ENCODE data around the gene KRT8. TPM values are rescaled to one million over a fixed set of nuclear protein-coding genes. Genes with fewer than 3 reads are reported as not detected.
A peak's percentile ranks its signal among the peaks of the same experiment; 100 is the strongest.

KRT8 gene
- total RNA-seq, 1 experiment from 2014 or later: 179 TPM

GRCh38 chr12:52895726-52896189 is 9.1 kb downstream of the KRT8 start:
- no peak for TF ChIP-seq CTCF (IDR thresholded peaks at IDR 0.05; ENCODE audit: unreplicated experiment)
- BruUV-seq (replicated peaks): no TSS peak
- H3K27me3 Mint-ChIP-seq (ENCODE audit: insufficient read depth, unreplicated experiment): no peaks in the 10 kb centered on the region
- no peak overlapping the region for H3K4me3 Mint-ChIP-seq (ENCODE audit: unreplicated experiment)
- no peaks in the 10 kb centered on the region for H3K9me3 Mint-ChIP-seq (ENCODE audit: unreplicated experiment)
- POLR2A ChIA-PET: interaction anchor here (1.2 kb wide), 1 partner anchor 9 kb away, joined by 5 read pairs; the partner anchor contains the start of gene KRT8
- H3K36me3 Mint-ChIP-seq (ENCODE audit: insufficient read depth, unreplicated experiment): peaks cover 41% of the 10 kb centered on the region
- H3K27ac Mint-ChIP-seq (ENCODE audit: low read depth, unreplicated experiment): peak overlapping the region; percentile 35
- CTCF ChIA-PET: interaction anchor here (0.6 to 24.3 kb wide), 10 partner anchors 10 to 520 kb away, joined by 3 to 747 read pairs (median 4); partner anchors contain the start of gene KRT8
- DNase-seq (ENCODE audit: unreplicated experiment): no peak
- H3K4me1 Mint-ChIP-seq (ENCODE audit: insufficient read depth, unreplicated experiment): peaks cover 12% of the 10 kb centered on the region
- intact Hi-C loops (cut with micrococcal nuclease): no loop called here

GRCh38 chr12:52892974-52893373 is 11.9 kb downstream of the KRT8 start:
- Mint-ChIP-seq H3K27ac (ENCODE audit: low read depth, unreplicated experiment) (no peak overlapping the region), H3K9me3 (ENCODE audit: unreplicated experiment) (no peaks in the 10 kb centered on the region), H3K27me3 (ENCODE audit: insufficient read depth, unreplicated experiment) (no peaks in the 10 kb centered on the region), H3K4me1 (ENCODE audit: insufficient read depth, unreplicated experiment) (peaks cover 12% of the 10 kb centered on the region), H3K4me3 (ENCODE audit: unreplicated experiment) (no peak overlapping the region), H3K36me3 (ENCODE audit: insufficient read depth, unreplicated experiment) (peaks cover 14% of the 10 kb centered on the region)
- intact Hi-C loops (cut with micrococcal nuclease): no loop called here
- no TSS peak for BruUV-seq (replicated peaks)
- no peak for DNase-seq (ENCODE audit: unreplicated experiment)
- no peak for TF ChIP-seq CTCF (IDR thresholded peaks at IDR 0.05; ENCODE audit: unreplicated experiment)
- POLR2A ChIA-PET: no interaction called here
- CTCF ChIA-PET: interaction anchor here (0.6 to 24.3 kb wide), 9 partner anchors 8 to 617 kb away, joined by 3 to 747 read pairs (median 4); partner anchors contain the start of gene KRT8

- Mint-ChIP-seq H3K4me3 (ENCODE audit: unreplicated experiment) (no peak overlapping the region), H3K36me3 (ENCODE audit: insufficient read depth, unreplicated experiment) (peaks cover 14% of the 10 kb centered on the region), H3K4me1 (ENCODE audit: insufficient read depth, unreplicated experiment) (peaks cover 12% of the 10 kb centered on the region), H3K27ac (ENCODE audit: low read depth, unreplicated experiment) (no peak overlapping the region), H3K27me3 (ENCODE audit: insufficient read depth, unreplicated experiment) (no peaks in the 10 kb centered on the region), H3K9me3 (ENCODE audit: unreplicated experiment) (no peaks in the 10 kb centered on the region)
- ChIA-PET CTCF (interaction anchor here (0.6 to 24.3 kb wide), 8 partner anchors 8 to 373 kb away, joined by 3 to 747 read pairs (median 3); partner anchors contain the start of gene KRT8), POLR2A (no interaction called here)
- no TSS peak for BruUV-seq (replicated peaks)
- no peak for DNase-seq (ENCODE audit: unreplicated experiment)
- no peak for TF ChIP-seq CTCF (IDR thresholded peaks at IDR 0.05; ENCODE audit: unreplicated experiment)
- intact Hi-C loops (cut with micrococcal nuclease): no loop called here
Observed at GRCh38 chr12:52892207-52892852, 12.5 kb downstream of the KRT8 start.

GRCh38 chr12:52891044-52891443 is 13.8 kb downstream of the KRT8 start:
- no peaks in the 10 kb centered on the region for H3K9me3 Mint-ChIP-seq (ENCODE audit: unreplicated experiment)
- intact Hi-C loops (cut with micrococcal nuclease): no loop called here
- H3K27me3 Mint-ChIP-seq (ENCODE audit: insufficient read depth, unreplicated experiment): no peaks in the 10 kb centered on the region
- POLR2A ChIA-PET: no interaction called here
- BruUV-seq (replicated peaks): no TSS peak
- H3K4me3 Mint-ChIP-seq (ENCODE audit: unreplicated experiment): no peak overlapping the region
- H3K27ac Mint-ChIP-seq (ENCODE audit: low read depth, unreplicated experiment): no peak overlapping the region
- no peak for DNase-seq (ENCODE audit: unreplicated experiment)
- H3K36me3 Mint-ChIP-seq (ENCODE audit: insufficient read depth, unreplicated experiment): peaks cover under 1% of the 10 kb centered on the region
- CTCF ChIA-PET: interaction anchor here (24.3 kb wide), 1 partner anchor 92 kb away, joined by 747 read pairs; no protein-coding TSS in a partner anchor
- H3K4me1 Mint-ChIP-seq (ENCODE audit: insufficient read depth, unreplicated experiment): peaks cover 6% of the 10 kb centered on the region
- TF ChIP-seq CTCF (IDR thresholded peaks at IDR 0.05; ENCODE audit: unreplicated experiment): no peak
